GM19099 (cell line): ENCODE data around the gene MAGEB17.
A peak's percentile ranks its signal among the peaks of the same experiment; 100 is the strongest.

Experiments used
- POLR2A ChIP-seq: IDR thresholded peaks from 3 replicates; pipeline ENCODE4 v1.6.1; 2011; ENCODE audit warnings: low read depth; ENCODE audit not compliant: insufficient read length; ENCODE audit errors: extremely low read depth

MAGEB17 gene, protein sequence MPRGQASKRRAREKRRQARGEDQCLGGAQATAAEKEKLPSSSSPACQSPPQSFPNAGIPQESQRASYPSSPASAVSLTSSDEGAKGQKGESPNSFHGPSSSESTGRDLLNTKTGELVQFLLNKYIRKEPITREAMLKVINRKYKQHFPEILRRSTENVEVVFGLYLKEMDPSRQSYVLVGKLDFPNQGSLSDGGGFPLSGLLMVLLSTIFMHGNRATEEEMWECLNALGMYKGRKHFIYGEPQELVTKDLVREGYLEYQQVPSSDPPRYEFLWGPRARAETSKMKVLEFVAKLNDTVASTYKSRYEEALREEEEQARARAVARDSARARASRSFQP

DNA sequence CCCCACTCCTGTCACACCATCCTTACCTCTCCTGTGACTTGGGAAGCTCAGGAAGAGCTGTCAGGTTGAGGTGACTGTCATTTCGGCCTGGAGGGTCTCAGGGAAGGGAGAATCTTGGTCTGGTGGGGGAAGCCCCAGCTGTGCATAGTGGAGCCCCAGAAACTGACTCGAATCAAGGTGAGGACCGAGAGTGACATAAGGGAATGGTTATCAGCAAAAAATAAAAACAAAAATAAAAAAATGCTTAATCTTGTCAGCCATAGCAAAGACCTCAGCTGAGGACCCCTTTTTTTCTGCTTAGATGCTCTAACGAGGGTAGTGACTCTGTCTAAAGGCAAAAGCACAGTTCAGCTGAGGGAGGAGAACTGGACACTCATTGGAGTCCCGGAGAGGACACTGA is at the start of gene MAGEB17:
Gene MAGEB17 (plus strand): TSS at position 301 of the 400 bp plus-strand sequence. CDS start 2,902 bp downstream, outside the sequence.
- TF ChIP-seq POLR2A, result no peak

- no peak for TF ChIP-seq POLR2A
Observed at GRCh38 chrX:16119353-16120220, 47.7 kb upstream of the MAGEB17 start.

- no peak for TF ChIP-seq POLR2A
Observed at GRCh38 chrX:16120431-16120830, 46.9 kb upstream of the MAGEB17 start.

DNA sequence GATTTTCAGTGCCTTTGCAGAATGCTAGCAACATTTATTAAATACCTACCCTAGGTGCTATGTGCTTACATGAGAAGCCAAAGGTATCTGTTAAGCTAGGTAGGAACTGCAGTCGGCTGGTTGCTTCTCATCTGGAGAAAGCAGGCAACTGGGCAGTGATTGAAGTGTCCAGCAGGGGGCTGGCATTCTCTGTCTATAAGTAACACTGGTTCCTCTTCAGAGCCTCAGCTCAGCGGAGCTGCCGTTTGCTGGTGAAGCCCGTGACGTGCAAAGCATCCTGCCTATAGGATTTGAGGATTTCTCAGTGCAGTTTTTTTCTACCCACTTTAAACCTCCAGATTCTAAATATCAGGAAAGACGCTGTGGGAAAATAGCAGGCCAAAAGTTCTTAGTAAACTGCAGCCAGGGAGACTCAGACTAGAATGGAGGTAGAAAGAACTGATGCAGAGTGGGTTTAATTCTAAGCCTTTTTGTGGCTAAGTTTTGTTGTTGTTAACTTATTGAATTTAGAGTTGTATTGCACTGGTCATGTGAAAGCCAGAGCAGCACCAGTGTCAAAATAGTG is 44.0 kb upstream of the MAGEB17 start, which contains the start of gene GRPR:
Gene GRPR (plus strand): TSS at position 344 of the 565 bp plus-strand sequence. CDS start 389 bp downstream, outside the sequence.
- TF ChIP-seq POLR2A, result peak; percentile 14

DNA sequence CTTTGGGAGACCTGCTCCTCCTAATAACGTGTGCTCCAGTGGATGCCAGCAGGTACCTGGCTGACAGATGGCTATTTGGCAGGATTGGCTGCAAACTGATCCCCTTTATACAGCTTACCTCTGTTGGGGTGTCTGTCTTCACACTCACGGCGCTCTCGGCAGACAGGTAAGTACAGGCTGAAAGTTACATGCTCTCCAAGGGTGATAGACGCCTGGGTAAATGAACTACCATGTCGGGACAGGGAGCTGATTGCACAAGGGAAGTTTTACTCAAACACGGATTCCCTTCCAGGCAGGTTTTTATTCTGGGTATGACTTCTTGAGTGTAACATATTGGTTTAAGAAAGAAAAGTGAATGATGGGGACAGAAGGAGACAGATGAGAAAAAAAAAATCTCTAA is 43.1 kb upstream of the MAGEB17 start:
- TF ChIP-seq POLR2A, result no peak

DNA sequence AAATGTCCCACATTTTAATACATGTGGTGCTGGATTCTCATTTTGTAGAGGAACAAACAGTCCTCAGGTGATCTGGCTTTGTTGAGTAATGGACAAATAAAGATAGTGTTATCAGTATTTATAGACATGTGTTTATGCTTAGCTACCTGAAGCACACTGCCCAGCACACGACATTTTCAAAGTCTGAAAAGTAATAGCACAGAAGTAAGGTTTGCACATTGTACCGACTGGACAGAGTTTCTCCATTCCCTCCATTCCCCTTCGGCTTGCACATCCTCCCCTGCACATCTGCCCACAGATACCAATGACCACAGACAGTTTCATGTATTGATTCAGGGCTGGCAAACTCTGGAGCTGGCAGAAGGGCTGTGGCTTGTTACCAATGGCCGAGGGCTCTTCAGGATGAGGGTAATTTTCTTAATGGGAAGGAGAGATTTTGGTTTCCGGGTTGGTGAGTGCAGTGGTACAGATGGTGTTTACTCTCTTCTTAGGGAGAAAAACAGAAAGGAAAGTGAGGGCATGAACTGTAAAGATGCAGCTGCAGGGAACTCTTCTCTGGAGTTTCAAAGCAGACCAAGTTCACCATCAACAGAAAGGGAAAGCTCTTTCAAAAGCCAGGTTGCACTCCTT is 41.6 kb upstream of the MAGEB17 start:
- TF ChIP-seq POLR2A, result no peak

DNA sequence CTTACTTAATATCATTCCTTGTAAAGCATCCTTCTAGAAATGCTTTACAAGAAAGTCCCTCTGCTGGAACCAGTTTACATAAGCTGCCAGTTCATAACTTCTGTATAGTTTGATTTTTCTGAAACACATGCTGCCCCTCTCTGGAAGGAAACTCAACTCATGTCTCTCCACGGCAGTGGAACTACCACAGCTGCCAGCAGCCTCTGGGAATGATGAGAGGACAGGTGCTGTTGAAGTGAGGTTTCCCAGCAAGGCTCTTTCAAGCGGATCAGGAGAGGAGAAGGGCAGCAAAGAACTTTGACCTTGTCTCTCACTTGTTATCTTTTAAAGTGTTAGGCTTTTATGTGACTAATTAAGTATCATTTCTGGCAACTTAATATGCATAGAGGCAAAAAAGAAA is 36.6 kb upstream of the MAGEB17 start:
- TF ChIP-seq POLR2A, result no peak

GRCh38 chrX:16134936-16135335 is 32.3 kb upstream of the MAGEB17 start:
- no peak for TF ChIP-seq POLR2A

- no peak for TF ChIP-seq POLR2A
Observed at GRCh38 chrX:16136080-16136479, 31.2 kb upstream of the MAGEB17 start.

DNA sequence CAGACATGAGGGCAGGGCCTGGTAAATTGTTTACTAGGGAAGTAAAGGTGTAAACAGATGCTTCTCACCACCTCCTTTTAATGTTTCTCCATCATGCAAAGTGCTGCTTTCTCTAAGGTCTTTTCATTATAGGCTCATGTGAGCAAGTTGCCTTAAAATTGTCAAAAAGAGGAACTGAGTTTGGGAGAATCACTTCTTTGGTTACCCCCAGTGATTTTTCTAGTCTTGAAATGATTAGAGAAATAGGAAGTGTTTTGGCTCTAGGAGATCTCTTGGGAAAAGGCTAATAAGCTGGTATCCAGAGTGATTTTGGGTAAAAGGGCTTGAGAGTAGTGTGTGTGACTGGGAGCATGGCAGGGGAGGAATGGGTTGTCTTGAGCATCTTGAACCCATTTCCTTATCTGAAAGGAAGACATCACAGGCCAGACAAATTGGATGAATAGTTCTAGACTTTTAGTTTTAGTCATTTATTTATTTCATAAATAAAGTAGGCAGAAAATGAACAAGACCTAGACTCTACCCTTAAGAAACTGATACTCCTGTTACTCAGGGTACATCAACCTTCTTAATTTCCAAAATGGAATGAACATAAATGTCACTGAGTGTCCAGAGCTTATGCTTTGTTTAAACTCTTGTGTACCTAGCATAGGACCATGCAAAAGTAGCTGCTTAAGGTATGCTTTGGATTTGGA is 29.7 kb upstream of the MAGEB17 start:
- no peak for TF ChIP-seq POLR2A

- no peak for TF ChIP-seq POLR2A
Observed at GRCh38 chrX:16138108-16138427, 29.2 kb upstream of the MAGEB17 start.

DNA sequence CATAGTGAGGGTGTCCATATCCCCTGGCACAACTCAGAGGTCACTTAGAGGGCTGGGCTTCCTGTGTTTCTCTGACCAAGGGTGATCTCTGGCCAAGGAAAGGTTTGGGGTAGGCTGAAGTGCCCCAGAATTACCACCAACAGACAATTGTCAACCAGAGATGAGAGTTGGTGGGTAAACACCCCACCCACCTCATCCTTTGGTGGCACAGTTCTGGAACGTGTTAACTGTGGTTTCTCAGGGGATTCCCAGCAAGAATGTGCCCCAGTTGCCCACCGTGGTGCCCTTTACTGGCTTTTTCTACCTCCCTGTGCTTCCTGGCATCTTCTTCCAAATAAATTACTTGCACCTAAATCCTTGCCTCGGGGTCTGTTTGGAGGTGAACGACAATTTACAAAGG is 26.8 kb upstream of the MAGEB17 start:
- TF ChIP-seq POLR2A, result no peak

GRCh38 chrX:16140983-16141382 is 26.3 kb upstream of the MAGEB17 start:
- no peak for TF ChIP-seq POLR2A

DNA sequence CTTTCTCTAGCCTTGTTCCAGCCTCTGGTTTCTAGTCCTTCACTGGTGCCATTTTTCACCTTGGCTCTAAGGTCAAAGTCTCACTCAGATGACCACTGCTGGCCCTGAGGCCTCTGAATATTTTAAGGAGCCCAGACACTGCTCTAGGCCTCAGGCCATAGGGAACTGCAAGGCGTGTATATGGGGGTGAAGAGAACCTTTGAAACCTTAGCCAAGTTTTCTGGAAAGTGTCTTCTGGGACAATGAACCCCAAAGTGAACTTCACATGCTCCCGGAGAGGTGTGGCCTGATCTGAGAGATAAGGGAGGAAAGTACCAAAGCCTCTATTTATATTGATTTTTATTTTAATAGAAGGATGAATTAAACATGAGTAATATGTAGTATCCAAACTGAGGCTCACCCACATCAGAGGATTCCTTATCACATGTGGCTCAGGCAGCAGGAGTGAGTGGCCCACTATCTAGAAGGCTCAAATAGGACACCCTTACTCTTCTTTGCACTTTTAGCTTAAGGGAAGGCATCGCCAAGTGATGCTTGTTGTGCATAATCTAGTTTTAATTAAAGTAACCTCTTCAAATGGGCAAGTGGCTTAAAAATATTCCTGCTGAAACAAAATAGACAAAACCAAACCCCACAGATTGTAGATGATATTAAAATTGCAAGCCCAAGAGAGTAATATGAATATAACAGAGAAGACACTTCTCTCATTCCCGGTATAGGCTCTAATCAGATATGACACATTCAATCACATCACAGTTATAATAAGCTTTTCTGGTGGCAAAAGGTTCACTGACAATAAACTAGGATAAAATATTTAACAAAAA is 25.6 kb upstream of the MAGEB17 start:
- no peak for TF ChIP-seq POLR2A

- no peak for TF ChIP-seq POLR2A
Observed at GRCh38 chrX:16142246-16142558, 25.1 kb upstream of the MAGEB17 start.

DNA sequence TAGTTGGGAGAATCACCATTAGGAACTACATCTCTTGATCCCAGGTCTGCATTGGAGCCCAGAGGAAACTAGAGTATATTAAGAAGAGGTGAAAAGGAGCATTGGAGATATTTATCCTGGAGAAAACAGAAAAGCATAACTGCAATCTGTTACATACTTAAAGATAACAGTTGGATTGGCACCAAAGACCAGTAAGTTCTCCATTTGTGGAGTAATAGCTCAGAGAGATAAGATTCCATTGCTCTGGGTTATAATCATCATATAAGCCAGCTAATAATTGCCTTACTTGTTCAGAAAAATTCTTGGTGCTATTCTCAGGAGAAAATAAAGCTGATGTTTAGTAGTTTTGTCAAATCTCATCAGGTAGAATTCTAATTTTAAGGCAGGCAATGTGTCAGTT is 23.3 kb upstream of the MAGEB17 start:
- no peak for TF ChIP-seq POLR2A
